Karpas-422 (cell line): ENCODE data around the gene TTLL6. TPM values are rescaled to one million over a fixed set of nuclear protein-coding genes. Genes with fewer than 3 reads are reported as not detected.
A peak's percentile ranks its signal among the peaks of the same experiment; 100 is the strongest.

Source experiments
- DNase-seq: peaks from one replicate; pipeline ENCODE4 v3.0.0-alpha.2; 2015
- H2AFZ ChIP-seq: fragments of 200-600 bp; sonication (generic); 2 replicates; pipeline ENCODE4 v1.6.1; 2014; ENCODE audit warnings: antibody characterized with exemption, low read length, mixed read lengths
- H3K27ac ChIP-seq: fragments of 200-600 bp; sonication (generic); 2 replicates; pipeline ENCODE4 v1.5.1; 2014; ENCODE audit warnings: mild to moderate bottlenecking, low read length, moderate library complexity
- H3K27me3 ChIP-seq: fragments of 200-600 bp; sonication (generic); 2 replicates; pipeline ENCODE4 v1.6.1; 2014; ENCODE audit warnings: low read length, mixed read lengths
- H3K36me3 ChIP-seq: fragments of 200-600 bp; sonication (generic); 2 replicates; pipeline ENCODE4 v1.6.1; 2014; ENCODE audit warnings: low read length, mixed read lengths; ENCODE audit not compliant: insufficient read depth
- H3K4me1 ChIP-seq: fragments of 200-600 bp; sonication (generic); 2 replicates; pipeline ENCODE4 v1.6.1; 2014; ENCODE audit warnings: mild to moderate bottlenecking, low read length, mixed read lengths
- H3K4me2 ChIP-seq: fragments of 200-600 bp; sonication (generic); 2 replicates; pipeline ENCODE4 v1.6.1; 2014; ENCODE audit warnings: low read length, low read depth, mild to moderate bottlenecking; ENCODE audit not compliant: poor library complexity, severe bottlenecking
- H3K4me3 ChIP-seq: fragments of 200-600 bp; sonication (generic); 2 replicates; pipeline ENCODE4 v1.5.1; 2014; ENCODE audit warnings: mild to moderate bottlenecking, antibody characterized with exemption, low read length, mixed read lengths
- H3K79me2 ChIP-seq: fragments of 200-600 bp; sonication (generic); 2 replicates; pipeline ENCODE4 v1.6.1; 2014; ENCODE audit warnings: mild to moderate bottlenecking, low read length, mixed read lengths
- H3K9ac ChIP-seq: fragments of 200-600 bp; sonication (generic); 2 replicates; pipeline ENCODE4 v1.6.0; 2014; ENCODE audit warnings: low read length
- H3K9me2 ChIP-seq: fragments of 200-600 bp; sonication (generic), shearing (Covaris generic); replicated peaks from 2 replicates; pipeline ENCODE4 v1.6.0; 2014; ENCODE audit warnings: mild to moderate bottlenecking, low read length, moderate library complexity; ENCODE audit not compliant: insufficient read depth
- H3K9me3 ChIP-seq: fragments of 300-700, 200-600 bp; sonication (generic); 2 replicates; pipeline ENCODE4 v1.6.1; 2014; ENCODE audit warnings: low read length, mixed read lengths
- H4K20me1 ChIP-seq: fragments of 200-600 bp; sonication (generic); 2 replicates; pipeline ENCODE4 v1.6.1; 2014; ENCODE audit warnings: mild to moderate bottlenecking, antibody characterized with exemption, low read length, low read depth; ENCODE audit not compliant: insufficient read depth
- total RNA-seq: library from RNA; depleted of rRNA; stranded (reverse); fragments of >200 nt; shearing (Covaris generic); gene quantifications from 2 replicates; pipeline ENCODE4 v1.2.3, GENCODE V29; 2014; ENCODE audit warnings: low replicate concordance; rRNA removed

TTLL6 gene
- total RNA-seq = not detected in 2 replicates

GRCh38 chr17:48816774-48817590 is at the start of gene TTLL6:
Gene TTLL6, minus strand, starts transcription at chr17:48817229. Its CDS starts 157 bp downstream, at chr17:48817072.
- Histone ChIP-seq H3K79me2 (no peaks in the 10 kb centered on the region), H3K4me2 (no peak within 1 kb of the TSS), H2AFZ (no peak within 1 kb of the TSS), H3K9me2 (no peaks in the 10 kb centered on the region), H3K27me3 (no peaks in the 10 kb centered on the region), H3K9ac (no peak within 1 kb of the TSS), H3K36me3 (no peaks in the 10 kb centered on the region), H3K27ac (no peak within 1 kb of the TSS), H4K20me1 (no peaks in the 10 kb centered on the region), H3K4me1 (no peaks in the 10 kb centered on the region), H3K9me3 (no peaks in the 10 kb centered on the region), H3K4me3 (no peak within 1 kb of the TSS)
- no peak for DNase-seq

DNA sequence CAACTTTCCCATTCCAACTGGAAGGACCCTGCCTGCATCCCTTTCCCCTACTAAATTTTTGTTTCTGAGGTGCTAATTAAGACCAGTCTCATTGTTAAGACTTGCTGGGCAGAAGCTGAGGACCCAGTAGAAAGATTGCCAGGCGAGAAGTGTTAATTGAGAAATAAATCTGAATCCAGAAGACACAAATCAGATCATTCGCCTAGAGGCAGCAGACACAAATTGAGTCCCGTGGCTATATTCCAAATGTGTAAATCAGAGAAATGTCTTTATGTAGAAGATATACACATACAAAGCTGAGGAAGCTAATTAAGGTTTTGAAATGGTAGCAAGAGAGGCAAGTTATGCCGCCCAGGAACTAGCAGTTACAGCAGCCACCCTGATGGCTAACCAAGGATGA is 43.4 kb upstream of the TTLL6 start:
- no peaks in the 10 kb centered on the region for H3K36me3 ChIP-seq
- no peaks in the 10 kb centered on the region for H3K4me1 ChIP-seq
- no peak overlapping the region for H3K4me2 ChIP-seq

GRCh38 chr17:48860034-48860433 is 43.0 kb upstream of the TTLL6 start:
- H3K36me3 ChIP-seq = no peaks in the 10 kb centered on the region
- H2AFZ ChIP-seq = no peak overlapping the region
- H4K20me1 ChIP-seq = no peaks in the 10 kb centered on the region

More for the DNA sequence above, 43.4 kb upstream of the TTLL6 start:
- Histone ChIP-seq H4K20me1 (no peaks in the 10 kb centered on the region), H3K9ac (no peak overlapping the region), H3K9me2 (no peaks in the 10 kb centered on the region), H3K79me2 (no peaks in the 10 kb centered on the region), H3K27ac (no peak overlapping the region), H3K9me3 (no peaks in the 10 kb centered on the region), H3K27me3 (no peaks in the 10 kb centered on the region), H3K4me3 (no peak overlapping the region), H2AFZ (no peak overlapping the region)
- DNase-seq = no peak

DNA sequence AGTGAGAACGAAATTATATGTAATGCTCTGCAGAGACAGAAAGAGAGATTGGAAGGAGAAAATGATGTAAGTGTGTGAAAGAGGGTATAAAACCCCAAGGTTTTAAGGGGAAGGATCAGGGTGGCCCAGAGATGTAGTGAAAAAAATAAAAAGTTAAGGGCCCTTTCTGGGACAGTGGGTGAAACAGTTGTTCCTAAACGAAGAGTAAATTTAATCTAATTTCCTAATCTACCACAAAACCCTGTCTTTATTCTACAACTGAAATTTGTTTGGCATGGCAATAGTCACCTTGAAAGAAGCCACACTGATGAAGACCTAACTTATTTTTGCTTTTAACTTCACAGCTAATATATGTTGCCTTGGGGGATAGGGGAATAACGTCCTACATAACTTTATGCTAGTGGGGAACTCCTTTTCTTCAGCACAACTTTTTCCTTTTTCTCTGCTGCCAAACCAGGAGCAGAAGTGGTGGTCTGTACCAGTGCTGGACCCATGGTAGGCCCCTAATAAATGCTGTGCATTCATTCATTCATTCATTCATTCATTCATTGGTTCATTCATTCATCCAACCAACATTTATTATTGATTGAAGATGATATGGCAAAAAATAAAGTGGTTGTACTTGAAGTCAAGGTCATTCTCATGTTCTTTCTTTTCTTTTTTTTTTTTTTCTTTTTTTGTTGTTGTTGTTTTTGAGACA is 39.2 kb upstream of the TTLL6 start:
- H3K36me3 ChIP-seq = no peaks in the 10 kb centered on the region
- no peaks in the 10 kb centered on the region for H3K9me2 ChIP-seq
- H3K4me3 ChIP-seq = no peak overlapping the region

More at GRCh38 chr17:48860034-48860433, 43.0 kb upstream of the TTLL6 start:
- no peaks in the 10 kb centered on the region for H3K9me2 ChIP-seq
- H3K4me2 ChIP-seq = no peak overlapping the region
- H3K4me3 ChIP-seq = no peak overlapping the region
- no peaks in the 10 kb centered on the region for H3K79me2 ChIP-seq
- H3K4me1 ChIP-seq = no peaks in the 10 kb centered on the region
- H3K27ac ChIP-seq = no peak overlapping the region
- DNase-seq = no peak
- H3K27me3 ChIP-seq = no peaks in the 10 kb centered on the region
- no peaks in the 10 kb centered on the region for H3K9me3 ChIP-seq
- no peak overlapping the region for H3K9ac ChIP-seq

DNA sequence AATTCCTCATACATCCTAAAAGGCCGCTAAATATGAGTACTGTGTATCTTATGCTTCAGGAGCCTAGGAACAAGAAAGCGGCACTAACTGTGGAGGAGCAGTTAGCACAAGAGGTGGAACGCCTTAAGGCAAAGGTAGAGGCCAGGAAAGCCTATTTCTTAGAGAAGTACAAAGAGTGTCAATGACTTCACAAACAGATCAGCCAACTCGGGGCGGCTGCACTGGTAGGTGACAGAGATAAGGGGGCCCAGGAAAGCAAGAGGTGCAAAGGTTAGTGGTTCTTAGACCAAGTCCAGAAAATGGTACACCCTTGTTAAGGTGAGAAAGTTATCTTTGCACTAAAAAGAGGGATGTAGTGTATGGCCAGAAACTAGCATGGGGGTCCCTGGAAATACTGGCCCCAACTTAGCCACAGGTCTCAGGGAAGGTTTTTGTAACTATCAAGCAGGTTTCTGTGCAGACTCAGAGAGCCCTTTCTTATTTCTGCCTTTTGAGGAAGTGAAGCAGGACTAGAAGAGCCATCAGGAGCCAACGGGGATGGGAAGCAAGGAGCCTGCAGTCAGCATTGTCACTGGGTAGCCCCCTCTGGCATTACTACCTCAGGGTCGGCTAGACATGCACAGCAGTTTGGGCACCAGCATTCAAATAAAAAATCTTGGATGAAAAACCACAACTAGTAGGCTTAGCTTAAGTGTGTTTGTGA is 37.9 kb upstream of the TTLL6 start:
- no peak overlapping the region for H2AFZ ChIP-seq
- DNase-seq = no peak
- H3K4me1 ChIP-seq = no peaks in the 10 kb centered on the region
- no peaks in the 10 kb centered on the region for H4K20me1 ChIP-seq
- H3K9ac ChIP-seq = no peak overlapping the region
- H3K4me2 ChIP-seq = no peak overlapping the region
- H3K79me2 ChIP-seq = no peaks in the 10 kb centered on the region
- no peaks in the 10 kb centered on the region for H3K27me3 ChIP-seq
- no peak overlapping the region for H3K4me3 ChIP-seq
- no peaks in the 10 kb centered on the region for H3K36me3 ChIP-seq
- no peaks in the 10 kb centered on the region for H3K9me3 ChIP-seq
- no peaks in the 10 kb centered on the region for H3K9me2 ChIP-seq
- H3K27ac ChIP-seq = no peak overlapping the region

More for the DNA sequence above, 39.2 kb upstream of the TTLL6 start:
- no peaks in the 10 kb centered on the region for H3K9me3 ChIP-seq
- no peak overlapping the region for H3K4me2 ChIP-seq
- H3K4me1 ChIP-seq = no peaks in the 10 kb centered on the region
- H3K79me2 ChIP-seq = no peaks in the 10 kb centered on the region
- no peak overlapping the region for H2AFZ ChIP-seq
- H4K20me1 ChIP-seq = no peaks in the 10 kb centered on the region
- no peak overlapping the region for H3K9ac ChIP-seq
- DNase-seq = peak; percentile 26
- no peaks in the 10 kb centered on the region for H3K27me3 ChIP-seq
- no peak overlapping the region for H3K27ac ChIP-seq

DNA sequence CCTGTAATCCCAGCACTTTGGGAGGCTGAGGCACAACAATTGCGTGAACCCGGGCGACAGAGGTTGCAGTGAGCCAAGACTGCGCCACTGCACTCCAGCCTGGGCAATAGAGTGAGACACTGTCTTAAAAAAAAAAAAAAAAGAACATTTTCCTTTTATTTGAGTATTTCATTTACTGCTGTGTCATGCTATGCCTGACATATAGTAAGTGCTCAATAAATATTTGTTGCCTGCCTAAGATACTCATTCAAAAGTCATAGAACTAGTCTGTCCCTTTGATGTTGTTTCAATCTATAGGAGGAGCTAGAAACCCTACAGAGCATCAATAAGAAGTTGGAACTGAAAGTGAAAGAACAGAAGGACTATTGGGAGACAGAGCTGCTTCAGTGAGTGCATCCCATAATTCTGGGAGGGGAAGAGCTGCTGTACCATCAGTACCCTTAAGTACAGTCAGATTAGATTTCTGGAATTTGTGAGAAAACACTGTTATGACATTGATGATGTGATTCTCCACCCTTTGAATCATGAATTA is 33.8 kb upstream of the TTLL6 start:
- no peaks in the 10 kb centered on the region for H3K4me1 ChIP-seq
- no peaks in the 10 kb centered on the region for H4K20me1 ChIP-seq
- H3K9me3 ChIP-seq = no peaks in the 10 kb centered on the region
- no peaks in the 10 kb centered on the region for H3K9me2 ChIP-seq
- H3K27me3 ChIP-seq = no peaks in the 10 kb centered on the region
- no peak overlapping the region for H2AFZ ChIP-seq
- no peak overlapping the region for H3K9ac ChIP-seq
- no peaks in the 10 kb centered on the region for H3K36me3 ChIP-seq
- no peak overlapping the region for H3K4me3 ChIP-seq
- H3K4me2 ChIP-seq = no peak overlapping the region
- H3K27ac ChIP-seq = no peak overlapping the region
- DNase-seq = peak; percentile 22
- H3K79me2 ChIP-seq = no peaks in the 10 kb centered on the region

GRCh38 chr17:48843187-48843900 is 26.3 kb upstream of the TTLL6 start:
- no peak for DNase-seq
- H3K9ac ChIP-seq = no peak overlapping the region
- peaks cover 5% of the 10 kb centered on the region; the same call in 1 of the 2 replicates for H3K36me3 ChIP-seq
- H3K4me2 ChIP-seq = no peak overlapping the region
- no peaks in the 10 kb centered on the region for H3K9me3 ChIP-seq
- no peaks in the 10 kb centered on the region for H4K20me1 ChIP-seq
- H3K27me3 ChIP-seq = no peaks in the 10 kb centered on the region
- no peak overlapping the region for H2AFZ ChIP-seq
- H3K4me1 ChIP-seq = peaks cover 13% of the 10 kb centered on the region
- H3K27ac ChIP-seq = no peak overlapping the region
- H3K4me3 ChIP-seq = no peak overlapping the region
- H3K79me2 ChIP-seq = no peaks in the 10 kb centered on the region
- no peaks in the 10 kb centered on the region for H3K9me2 ChIP-seq
